HepG2 (cell line): Measurements from ENCODE around the gene CORO1C.

Experiments used
- CTCF ChIP-seq: sonication (generic); formaldehyde crosslinking; IDR thresholded peaks from 2 replicates; pipeline ENCODE4 v1.5.0; 2020; ENCODE audit warnings: mild to moderate bottlenecking, missing genetic modification reagents, moderate library complexity
- RAD21 ChIP-seq: fragments of 450-650 bp; formaldehyde crosslinking; IDR thresholded peaks from 2 replicates; pipeline ENCODE4 v1.5.0; 2020; ENCODE audit warnings: mild to moderate bottlenecking

DNA sequence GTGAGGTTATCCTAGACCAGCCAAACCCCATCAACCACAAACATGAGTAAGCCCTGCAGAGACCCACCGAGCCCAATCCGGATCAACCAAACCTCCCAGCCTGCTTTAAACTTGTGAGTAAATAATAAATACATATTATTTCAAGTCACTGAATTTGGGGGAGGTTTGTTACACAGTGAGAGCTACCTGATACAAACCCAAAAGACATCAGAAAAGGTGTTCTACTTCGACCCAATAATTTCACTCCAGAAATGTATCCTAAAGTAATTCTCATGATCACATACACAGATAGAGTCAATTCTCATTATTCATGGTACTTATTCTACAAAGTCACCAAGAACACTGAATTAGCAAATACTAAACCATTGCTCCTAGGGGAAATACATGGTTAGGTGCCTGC, 16.2 kb upstream of the CORO1C start:
- TF ChIP-seq CTCF (no peak), RAD21 (CRISPR knock-in tag) (no peak)
